Measurements from ENCODE around the gene NFIX. TPM values are rescaled to one million over a fixed set of nuclear protein-coding genes. Genes with fewer than 3 reads are reported as not detected.

The NFIX gene
- total and polyA plus RNA-seq, 9 of the 15 experiments (the other 6 are each of a cell fraction or from before 2014, with no cell fraction given): 0.28 to 26.8 (median 5.4) TPM

GRCh38 chr19:12946092-12946721 lies 49.1 kb upstream of the NFIX start (continued):
- TF ChIP-seq, protein P1, sequence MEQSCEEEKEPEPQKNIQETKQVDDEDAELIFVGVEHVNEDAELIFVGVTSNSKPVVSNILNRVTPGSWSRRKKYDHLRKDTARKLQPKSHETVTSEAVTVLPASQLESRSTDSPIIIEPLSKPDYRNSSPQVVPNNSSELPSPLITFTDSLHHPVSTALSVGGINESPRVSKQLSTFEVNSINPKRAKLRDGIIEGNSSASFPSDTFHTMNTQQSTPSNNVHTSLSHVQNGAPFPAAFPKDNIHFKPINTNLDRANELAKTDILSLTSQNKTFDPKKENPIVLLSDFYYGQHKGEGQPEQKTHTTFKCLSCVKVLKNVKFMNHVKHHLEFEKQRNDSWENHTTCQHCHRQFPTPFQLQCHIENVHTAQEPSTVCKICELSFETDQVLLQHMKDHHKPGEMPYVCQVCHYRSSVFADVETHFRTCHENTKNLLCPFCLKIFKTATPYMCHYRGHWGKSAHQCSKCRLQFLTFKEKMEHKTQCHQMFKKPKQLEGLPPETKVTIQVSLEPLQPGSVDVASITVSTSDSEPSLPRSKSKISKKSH (CRISPR knock-in tag; IDR thresholded peaks at IDR 0.05): no peak
- TF ChIP-seq MITF (IDR thresholded peaks at IDR 0.05) (no peak), HMG20A (CRISPR knock-in tag; conservative IDR thresholded peaks at IDR 0.05) (no peak), RFX1 (IDR thresholded peaks at IDR 0.05) (no peak), KLF13 (tag; IDR thresholded peaks at IDR 0.05; ENCODE audit: borderline replicate concordance, low read depth) (no peak), ATF1 (CRISPR knock-in tag; IDR thresholded peaks at IDR 0.05) (no peak), ATF1 (tag; IDR thresholded peaks at IDR 0.05) (no peak), NKRF (IDR thresholded peaks at IDR 0.05; ENCODE audit: borderline replicate concordance) (peak; percentile 12; the same call in 1 of the 2 replicates), DNMT1 (IDR thresholded peaks at IDR 0.05) (no peak), ELF4 (CRISPR knock-in tag; IDR thresholded peaks at IDR 0.05) (0 out of 2 replicates have a peak, but pooled peaks have one; percentile 40), CTCF (IDR thresholded peaks at IDR 0.05 in 2 of 3, conservative IDR thresholded peaks at IDR 0.05 in 1 of 3; ENCODE audit: insufficient read depth in 2 of 3, low read depth in 1 of 3, low read length in 3 of 3) (no peak), TCF7 (IDR thresholded peaks at IDR 0.05; ENCODE audit: borderline replicate concordance) (no peak), RFX5 (IDR thresholded peaks at IDR 0.05; ENCODE audit: low read depth, low read length) (no peak), CBX3 (IDR thresholded peaks at IDR 0.05; ENCODE audit: borderline replicate concordance in 1 of 2, low read length in 2 of 2) (no peak), EGR1 (conservative IDR thresholded peaks at IDR 0.05) (no peak), ZNF778 (CRISPR knock-in tag; IDR thresholded peaks at IDR 0.05) (no peak), CBFB (CRISPR knock-in tag; IDR thresholded peaks at IDR 0.05) (no peak), ZNF239 (CRISPR knock-in tag; IDR thresholded peaks at IDR 0.05) (no peak), GTF2E2 (tag; IDR thresholded peaks at IDR 0.05) (no peak), JUND (IDR thresholded peaks at IDR 0.05; ENCODE audit: borderline replicate concordance, low read depth, low read length) (no peak), JUND (tag; IDR thresholded peaks at IDR 0.05; ENCODE audit: borderline replicate concordance, low read depth, low read length) (no peak), ZNF354B (CRISPR knock-in tag; IDR thresholded peaks at IDR 0.05) (no peak), MEF2D (tag; conservative IDR thresholded peaks at IDR 0.05; ENCODE audit: low read depth) (0 out of 2 replicates have a peak, but pooled peaks have one; percentile 29), CEBPB (tag; IDR thresholded peaks at IDR 0.05) (no peak)
